Activated CD4-positive, alpha-beta T cell treated with anti-CD3 and anti-CD28 coated beads, Interleukin-2, Interleukin-4, amounts not matched to agents 100 ng/mL and 50 ng/mL, durations not matched to agents 16 hours and 8 hours (primary cell): ENCODE measurements around the gene SRP54.
"Not testable (repeated sequence)": the region's sequence is repeated elsewhere in the genome, so short reads cannot be mapped to it uniquely, and the experiment has no call there.

Experiments used
- DNase-seq: peaks from one replicate; pipeline ENCODE4 v3.0.0-alpha.2; 2020; ENCODE audit warnings: low spot score

The SRP54 gene

DNA sequence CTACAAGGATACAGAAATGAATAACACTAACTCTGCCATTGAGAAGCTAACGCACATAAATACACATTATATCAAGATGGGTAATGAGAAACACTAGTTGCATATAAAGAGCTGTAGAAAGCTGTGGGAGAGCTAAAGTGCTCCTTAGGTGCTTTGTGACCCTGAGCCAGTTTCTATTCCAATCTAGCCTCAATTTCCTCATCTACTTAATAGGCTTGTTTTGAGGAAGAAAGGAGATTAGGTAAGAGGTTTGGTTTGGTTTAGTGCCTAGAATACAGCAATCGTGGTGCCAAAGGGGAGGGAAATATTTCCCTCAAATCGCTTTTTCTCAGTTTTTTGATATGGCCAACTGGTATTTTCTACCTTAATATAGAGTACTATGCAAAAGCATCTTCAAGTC is 994 bp downstream of the SRP54 start:
- no peak for DNase-seq

DNA sequence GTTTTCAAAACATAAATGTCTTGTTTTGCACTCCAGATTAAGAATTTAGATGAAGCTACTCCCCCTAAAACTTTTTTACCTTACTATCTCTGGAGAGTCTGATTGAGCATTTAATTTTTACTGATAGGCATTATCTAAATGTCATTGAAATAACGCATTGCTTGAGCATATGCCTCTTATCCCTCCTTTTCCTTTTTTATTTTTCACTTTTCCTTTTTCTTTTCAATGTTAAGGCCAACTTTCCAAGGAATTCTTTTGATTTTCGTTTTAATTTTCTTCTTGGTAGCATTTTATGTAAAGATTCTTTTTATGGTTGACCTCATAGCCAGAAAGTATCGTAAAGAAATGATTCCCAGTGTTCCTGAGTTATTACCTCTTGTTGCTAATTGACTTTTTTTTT is 2.9 kb downstream of the SRP54 start:
- no peak for DNase-seq

DNA sequence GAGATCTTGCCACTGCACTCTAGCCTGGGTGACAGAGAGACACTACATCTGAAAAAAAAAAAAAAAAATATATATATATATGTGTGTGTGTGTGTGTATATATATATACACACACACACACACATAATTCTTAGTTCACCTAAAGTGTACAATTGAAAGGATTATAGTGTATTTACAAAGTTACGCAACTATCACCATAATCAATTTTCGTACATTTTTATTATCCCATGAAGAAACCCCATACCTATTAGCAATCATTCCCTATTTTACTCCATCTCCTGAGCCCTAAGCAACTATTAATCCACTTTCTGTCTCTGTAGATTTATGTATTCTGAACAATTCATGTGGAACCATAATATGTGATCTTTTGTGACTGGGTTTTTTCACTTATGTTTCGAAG is 4.4 kb downstream of the SRP54 start:
- DNase-seq, result no peak

DNA sequence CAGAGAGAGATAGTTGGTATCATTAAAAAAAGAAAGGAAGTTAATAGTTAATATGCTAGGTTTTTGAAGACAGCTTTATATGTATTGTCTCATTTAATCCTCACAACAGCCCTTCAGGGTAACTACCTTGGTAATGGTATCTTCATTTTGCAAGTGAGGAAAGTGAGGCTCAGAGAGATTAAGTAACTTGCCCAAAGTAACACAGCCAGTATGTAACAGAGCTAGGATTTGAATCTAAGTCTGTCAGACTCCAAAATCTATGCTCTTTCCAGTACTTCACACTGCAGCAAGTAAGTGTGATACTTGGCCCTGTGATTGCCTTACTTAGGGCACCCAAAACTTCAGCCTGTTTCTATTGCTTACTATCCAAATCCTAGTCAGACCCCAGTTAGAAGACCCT is 7.0 kb downstream of the SRP54 start:
- DNase-seq, result no peak

DNA sequence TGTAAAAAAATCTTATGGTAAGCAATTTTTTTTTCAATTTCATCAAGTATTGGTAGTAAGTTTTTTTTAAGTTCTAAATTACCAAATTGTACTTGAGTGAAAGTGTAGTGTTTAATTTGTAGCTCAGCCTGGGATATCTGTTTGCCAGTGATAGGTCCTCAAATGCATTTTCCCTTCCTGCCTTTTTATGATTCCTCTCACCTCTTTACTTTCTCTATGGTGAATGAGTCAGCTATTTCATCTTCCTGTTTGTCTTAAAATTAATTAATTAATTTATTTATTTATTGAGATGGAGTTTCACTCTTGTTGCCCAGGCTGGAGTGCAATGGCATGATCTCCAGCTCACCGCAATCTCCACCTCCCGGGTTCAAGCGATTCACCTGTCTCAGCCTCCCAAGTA is 10.6 kb downstream of the SRP54 start:
- no peak for DNase-seq

DNA sequence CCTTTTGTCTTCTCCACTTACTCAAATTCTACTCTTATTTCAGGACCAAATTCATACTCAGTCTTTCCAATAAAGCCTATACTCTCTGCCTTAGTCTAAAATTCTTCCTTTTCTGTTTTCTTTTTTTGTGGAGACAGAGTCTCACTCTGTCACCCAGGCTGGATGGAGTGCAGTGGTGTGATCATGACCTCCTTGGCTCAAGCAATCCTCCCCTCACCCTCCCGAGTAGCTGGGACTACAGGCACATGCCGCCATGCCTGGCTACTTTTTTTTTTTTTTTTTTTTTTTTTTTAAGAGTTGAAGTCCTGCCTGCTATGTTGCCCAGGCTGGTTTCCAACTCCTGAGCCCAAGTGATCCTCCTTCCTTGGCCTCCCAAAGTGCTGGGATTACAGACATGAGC is 11.9 kb downstream of the SRP54 start:
- DNase-seq, result no peak

DNA sequence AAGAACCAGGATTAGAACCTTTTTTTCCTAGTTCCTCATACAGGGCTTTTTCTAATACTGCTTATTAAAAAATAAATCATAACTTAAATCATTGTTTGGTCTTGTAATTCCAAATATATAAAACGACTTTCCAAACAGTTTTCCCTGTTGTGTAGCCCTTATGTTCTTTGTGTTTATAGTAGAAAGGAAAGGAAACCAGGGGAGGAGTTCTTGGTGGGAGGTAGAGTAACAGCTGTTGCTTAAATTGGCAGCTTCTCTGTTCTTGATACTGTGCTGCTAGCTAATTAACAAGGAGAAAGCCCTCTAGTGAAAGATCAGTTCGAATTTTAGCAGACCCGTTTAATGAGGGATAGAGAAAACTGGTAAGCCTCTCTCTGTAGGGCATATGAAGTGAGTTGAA is 15.0 kb downstream of the SRP54 start:
- DNase-seq, result no peak

DNA sequence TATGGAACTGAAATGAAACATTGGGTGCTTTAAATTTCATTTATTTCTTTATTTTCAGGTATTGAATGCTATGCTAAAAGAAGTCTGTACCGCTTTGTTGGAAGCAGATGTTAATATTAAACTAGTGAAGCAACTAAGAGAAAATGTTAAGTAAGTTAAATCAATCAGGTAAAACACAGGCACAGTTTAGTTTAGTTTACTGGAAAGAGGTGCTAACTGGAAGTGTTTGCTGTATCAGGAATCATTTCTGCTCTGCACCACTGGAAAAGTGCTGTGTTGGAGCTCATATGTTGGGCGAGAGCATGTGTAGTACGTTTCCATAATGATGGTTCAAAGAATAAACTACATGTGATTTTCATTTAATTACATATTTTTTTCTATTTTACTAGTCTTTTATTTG is 16.7 kb downstream of the SRP54 start:
- no peak for DNase-seq

DNA sequence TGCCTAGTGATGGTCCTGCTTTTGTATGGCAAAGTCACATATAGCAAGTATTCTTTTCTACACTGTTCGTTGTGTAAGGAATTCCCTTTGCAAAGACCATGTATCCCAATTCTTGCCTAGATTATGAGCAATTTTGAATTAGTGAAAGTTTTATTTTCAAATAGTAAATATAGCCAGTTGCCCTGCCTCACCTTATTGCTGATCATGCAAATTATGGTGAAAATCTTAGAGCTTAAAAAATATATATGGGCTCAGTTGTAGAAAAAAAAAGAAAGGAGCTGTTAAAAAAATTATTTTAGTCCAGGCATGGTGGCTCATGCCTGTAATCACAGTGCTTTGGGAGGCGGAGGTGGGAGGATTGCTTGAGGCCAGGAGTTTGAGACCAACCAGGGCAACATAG is 18.8 kb downstream of the SRP54 start:
- DNase-seq, result no peak

DNA sequence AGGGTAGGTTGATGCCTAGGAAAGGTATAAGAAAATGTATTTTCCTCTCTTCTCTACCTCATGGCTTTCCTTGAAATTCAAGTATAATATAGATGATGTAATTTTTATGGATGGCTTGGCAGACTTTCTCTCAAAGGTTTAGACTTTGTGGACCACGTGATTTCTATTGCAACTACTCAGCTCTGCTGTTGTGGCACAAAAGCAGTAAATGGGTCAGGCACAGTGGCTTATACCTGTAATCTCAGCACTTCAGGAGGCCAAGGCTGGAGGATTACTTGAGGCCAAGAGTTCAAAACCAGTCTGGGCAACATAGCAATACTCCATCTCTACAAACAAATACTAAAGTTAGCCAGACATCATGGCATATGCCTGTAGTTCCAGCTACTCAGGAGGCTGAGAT is 22.0 kb downstream of the SRP54 start:
- no peak for DNase-seq

DNA sequence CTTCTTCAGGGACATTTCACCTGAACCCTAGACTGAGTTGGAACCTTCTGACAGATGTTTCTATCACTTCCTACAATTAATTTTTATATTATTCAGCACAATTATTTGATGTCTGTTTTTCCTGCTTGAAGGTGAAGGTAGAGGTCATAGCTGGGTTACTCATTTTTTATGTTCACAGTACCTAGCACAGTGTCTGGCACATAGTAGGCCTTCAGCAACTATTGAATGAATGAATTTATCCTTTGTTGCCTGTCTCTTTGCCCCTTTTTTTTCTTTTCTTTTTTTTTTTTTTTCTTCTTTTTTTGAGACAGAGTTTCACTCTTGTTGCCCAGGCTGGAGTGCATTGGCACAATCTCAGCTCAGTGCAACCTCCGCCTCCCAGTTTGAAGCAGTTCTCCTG is 33.8 kb downstream of the SRP54 start:
- no peak for DNase-seq

DNA sequence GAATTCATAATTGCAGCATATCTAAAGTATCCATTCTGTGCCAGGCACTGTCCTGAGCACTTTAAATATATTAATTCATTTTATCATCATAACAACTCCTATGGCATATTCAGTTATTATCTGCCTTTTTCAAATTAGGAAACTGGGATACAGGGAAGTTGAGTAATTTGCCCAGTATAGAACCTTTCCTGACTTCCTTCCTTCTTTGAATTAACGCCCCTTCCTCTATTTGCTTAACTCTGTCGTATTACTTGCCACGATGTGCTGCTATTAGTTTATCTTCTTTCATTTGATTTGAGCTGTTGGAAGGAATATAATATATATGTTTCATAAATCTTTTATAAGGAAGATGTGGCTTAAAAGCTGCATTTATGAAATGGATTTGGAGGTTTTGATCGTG is 37.9 kb downstream of the SRP54 start:
- no peak for DNase-seq

DNA sequence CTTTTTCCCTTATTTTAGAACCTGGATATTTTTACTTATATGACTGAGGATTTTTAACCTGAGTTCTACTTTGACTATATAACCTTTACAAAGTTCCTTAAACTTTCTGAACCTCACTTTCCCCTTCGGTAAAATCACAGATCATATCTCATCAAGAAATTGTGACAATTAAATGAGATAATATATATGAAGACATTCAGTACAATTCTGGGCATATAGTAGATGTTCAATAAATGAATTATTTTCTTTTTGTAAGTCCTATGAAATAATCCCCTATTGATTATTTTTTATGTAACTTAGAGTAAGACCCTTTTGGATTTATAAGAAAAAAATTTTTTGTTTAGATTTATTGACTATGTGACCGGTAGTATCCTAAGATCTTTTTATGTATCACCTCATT is 45.6 kb downstream of the SRP54 start:
- DNase-seq, result no peak

DNA sequence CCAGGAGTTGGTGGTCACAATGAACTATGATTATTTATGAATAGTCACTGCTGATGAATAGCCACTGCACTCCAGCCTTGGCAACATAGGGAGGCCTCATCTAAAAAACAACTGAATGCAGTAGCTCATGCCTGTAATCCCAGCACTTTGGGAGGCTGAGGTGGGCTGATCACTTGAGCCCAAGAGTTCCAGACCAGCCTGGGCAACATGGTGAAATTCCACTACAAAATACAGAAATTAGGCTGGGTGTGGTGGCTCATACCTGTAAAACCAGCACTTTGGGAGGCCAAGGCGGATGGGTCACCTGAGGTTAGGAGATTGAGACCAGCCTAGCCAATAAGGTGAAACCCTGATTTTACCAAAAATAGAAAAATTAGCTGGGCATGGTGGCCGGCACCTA is 49.8 kb downstream of the SRP54 start:
- DNase-seq, result no peak

DNA sequence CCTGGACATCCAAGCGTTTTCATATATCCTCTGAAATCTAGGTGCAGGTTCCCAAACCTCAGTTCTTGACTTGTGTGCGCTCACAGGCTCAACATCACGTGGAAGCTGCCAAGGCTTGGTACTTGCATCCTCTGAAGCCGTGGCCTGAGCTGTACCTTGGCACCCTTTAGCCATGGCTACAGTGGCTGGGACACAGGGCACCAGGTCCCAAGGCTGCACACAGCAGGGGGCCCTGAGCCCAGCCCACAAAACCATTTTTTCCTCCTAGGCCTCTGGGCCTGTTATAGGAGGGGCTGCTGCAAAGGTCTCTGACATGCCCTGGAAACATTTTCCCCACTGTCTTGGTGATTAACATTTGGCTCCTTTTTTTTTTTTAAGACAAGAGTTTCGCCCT is 51.6 kb downstream of the SRP54 start:
- DNase-seq, result no peak

DNA sequence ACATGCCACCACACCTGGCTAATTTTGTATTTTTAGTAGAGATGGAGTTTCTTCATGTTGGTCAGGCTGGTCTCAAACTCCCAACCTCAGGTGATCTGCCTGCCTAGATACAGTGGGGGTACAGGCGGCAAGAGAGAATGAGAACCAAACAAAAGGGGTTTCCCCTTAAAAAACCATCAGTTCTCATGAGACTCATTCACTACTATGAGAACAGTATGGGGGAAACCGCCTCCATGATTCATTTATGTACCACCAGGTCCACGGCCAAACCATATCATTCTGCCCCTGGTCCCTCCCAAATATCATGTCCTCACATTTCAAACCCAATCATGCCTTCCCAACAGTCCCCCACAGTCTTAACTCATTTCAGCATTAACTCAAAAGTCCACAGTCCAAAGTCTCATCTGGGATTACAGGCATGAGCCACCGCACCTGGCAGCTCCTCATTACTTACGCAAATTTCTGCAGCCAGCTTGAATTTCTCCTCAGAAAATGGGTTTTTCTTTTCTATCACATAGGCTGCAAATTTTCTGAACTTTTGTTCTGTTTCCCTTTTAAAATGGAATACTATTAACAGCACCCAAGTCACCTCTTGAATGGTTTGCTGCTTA is 52.3 kb downstream of the SRP54 start:
- not testable (repeated sequence) for DNase-seq

DNA sequence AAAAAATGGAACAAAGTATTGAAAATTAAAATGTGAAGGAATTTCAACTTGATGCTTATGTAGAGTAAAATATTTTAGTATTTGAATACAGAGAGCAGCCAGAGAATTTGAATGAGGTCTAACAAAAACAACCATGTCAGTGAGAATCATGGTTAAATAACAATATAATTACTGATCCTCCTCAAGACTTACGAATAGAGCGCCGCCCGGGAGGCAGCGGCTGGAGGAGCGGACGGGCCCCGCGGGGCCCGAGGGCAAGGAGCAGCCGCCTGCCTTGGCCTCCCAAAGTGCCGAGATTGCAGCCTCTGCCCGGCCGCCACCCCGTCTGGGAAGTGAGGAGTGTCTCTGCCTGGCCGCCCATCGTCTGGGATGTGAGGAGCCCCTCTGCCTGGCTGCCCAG is 55.5 kb downstream of the SRP54 start:
- not testable (repeated sequence) for DNase-seq

DNA sequence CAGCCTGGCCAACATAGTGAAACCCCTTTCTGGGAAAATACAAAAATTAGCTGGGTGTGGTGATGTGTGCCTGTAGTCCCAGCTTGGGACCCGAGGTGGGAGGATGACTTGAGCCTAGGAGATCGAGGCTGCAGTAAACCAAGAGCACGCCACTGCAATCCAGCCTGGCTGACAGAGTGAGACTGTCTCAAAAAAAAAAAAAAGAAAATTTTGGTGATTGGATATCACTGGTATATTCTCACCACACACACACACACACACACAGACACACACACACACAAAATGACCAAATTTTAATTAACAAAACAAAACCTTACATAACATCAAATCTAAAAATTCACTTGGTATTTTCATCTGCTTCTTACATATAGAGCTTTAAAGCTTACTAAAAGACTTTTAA is 59.8 kb downstream of the SRP54 start:
- no peak for DNase-seq

DNA sequence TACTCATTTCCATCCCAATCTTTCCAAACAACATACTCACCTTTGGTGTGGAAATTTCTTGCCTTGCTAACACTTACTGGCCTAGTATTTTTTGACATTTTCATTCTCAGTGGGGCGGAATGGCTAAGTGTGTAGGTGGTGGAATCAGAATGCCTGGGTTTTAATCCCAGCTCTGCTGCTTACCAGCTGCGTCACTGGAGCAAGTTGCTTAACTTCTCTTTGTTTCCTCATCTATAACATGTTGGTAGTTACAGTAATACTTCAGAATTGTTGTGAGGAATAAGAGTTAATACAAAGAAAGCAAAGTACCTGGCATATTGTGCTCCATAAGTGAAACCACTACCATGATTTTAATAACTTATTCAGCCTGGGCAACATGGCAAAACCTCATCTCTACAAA is 60.3 kb downstream of the SRP54 start:
- DNase-seq, result no peak

DNA sequence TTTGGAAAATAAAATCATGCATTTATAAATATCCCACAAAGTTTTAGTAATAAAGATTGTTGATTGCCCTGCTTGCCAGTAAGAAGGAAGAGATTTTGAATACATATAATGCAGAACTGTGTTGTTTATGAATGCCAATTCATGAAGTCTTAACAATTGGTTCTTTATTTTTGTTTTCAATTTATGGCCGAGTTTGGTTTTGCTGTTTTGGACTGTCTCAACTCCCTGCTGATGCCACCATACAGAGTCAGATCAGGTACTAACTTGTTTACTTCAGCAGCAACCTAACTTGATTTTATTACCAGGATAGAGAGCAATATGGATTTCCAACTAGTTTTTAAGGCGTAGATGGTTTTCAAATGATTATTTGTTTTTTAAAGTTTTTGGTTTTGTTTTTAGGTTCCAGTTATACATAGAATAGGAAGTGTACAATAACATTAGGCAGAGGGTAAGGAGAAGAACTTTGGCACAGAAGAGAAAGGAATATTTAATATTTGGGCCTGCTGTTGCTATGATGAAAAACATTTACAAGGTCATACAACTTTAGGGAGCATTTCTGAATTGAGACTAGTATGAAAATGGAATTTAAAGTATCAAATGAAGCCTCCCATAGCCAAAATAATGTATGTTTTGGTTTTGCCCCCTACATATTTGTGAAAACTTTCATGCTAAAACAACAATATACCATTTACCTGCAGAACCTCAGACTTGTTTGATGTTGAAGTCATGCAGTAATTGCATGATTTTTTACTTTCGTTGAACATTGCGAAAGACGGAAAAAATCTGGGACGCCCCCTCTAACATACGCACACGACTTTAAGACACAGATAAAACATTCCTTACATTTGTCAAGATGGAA is 62.4 kb downstream of the SRP54 start:
- no peak for DNase-seq

DNA sequence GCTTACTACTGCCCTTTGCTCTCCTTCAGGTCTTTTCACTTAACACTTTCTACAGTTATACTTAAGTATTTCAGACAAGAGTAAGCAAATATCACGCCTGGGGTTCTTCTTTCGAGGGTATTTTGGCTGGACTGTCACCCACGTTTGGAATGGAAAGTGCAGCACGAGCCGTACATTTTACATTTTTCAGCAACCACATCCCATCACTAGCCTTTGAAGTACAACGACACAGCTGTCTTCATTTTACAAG is 62.9 kb downstream of the SRP54 start:
- DNase-seq, result no peak

DNA sequence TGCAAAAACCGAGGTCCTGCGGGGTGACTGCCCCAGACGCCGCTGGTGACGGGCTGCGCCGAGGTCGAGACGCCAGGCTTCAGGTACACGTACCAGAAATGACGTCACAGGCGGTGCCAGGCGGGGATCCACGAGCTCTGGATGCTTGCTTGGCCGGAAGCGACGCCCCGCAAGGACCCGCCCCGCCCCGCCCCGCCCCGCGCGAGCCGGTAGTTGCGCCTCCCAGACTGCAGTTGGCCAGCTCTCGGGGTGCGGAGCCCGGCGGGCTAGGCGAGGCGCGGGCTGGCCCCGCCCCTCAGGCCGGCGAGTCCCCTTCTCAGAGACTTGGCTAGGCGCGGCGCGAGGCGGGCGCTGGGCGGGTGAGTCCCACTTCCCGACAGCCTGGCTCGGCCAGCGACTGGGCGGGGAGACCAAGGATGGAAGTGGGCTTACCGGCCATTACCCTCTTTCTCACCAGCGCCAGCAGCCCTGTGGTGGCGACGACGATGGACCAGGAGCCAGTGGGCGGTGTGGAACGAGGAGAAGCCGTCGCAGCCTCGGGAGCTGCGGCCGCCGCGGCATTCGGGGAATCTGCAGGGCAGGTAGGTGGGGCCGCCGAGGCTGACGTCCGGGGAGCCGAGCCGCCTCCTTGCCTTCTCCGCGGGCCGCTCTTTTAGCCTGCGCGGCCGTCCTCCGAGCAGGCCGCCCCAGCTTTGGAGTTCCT is 63.4 kb downstream of the SRP54 start, which contains the start of gene FAM177A1:
Gene FAM177A1 (plus strand): TSS at position 225 of the 703 bp plus-strand sequence. CDS start 192 bp downstream, at position 417.
- peak; percentile 99 for DNase-seq

DNA sequence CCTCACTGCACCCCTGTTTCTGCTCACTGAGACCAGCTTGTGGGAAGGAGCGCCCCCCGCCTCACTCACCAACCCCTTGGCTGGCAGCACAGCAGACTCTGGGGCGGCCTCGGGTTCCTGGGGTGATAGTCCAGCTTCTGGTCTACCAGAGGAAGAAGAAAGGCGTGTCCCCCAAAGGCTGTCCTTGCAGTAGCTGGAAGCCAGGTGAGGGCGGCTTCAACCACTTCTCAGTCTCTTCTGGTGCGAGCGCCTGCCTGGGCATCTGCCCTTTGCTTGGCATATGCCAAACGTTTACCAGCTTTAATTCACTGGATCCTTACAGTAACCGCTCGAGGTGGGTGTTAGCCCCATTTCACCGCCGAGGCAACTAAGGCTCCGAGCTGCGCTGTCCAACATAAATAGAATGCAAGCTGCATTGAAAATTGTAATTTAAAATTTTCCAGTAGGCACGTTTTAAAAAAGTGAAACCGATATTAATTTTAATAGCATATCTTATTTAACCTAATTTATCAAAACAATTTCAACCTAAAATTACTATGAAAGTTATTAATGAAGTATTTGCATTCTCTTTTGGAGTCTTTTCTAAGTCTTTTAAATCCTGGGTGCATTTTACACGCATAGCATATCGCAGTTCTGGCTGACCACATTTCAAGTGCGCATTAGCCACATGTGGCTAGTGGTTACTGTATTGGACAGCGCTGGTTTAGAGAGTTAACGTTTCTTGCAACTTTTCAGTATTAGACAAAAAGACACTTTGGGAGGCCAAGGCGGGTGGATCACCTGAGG is 64.2 kb downstream of the SRP54 start:
- peak; percentile 50 for DNase-seq
